Hypothalamus (tissue), 51 donors: ENCODE measurements around the gene ECHS1.
"Not testable (repeated sequence)": the region's sequence is repeated elsewhere in the genome, so short reads cannot be mapped to it uniquely, and the experiment has no call there.

Source experiments
- DNase-seq, 51 donors: peaks; one replicate each; lab custom pipeline; 2025; lab: John Stamatoyannopoulos, UW

Gene ECHS1

GRCh38 chr10:133379801-133380666, 6.9 kb upstream of the ECHS1 start:
- peak in 21 of 51 donors; percentile 15 to 65 (median 37) for DNase-seq

- peak in 39 of 51 donors; percentile 7 to 82 (median 55) for DNase-seq
Measured at GRCh38 chr10:133379152-133379800, 6.1 kb upstream of the ECHS1 start, which contains the start of gene PAOX. Gene PAOX, plus strand, starts transcription at chr10:133379262. Its CDS starts 55 bp downstream, at chr10:133379317.

GRCh38 chr10:133378251-133379096, 5.3 kb upstream of the ECHS1 start:
- peak in 41 of 51 donors; percentile 19 to 84 (median 59) for DNase-seq

DNA sequence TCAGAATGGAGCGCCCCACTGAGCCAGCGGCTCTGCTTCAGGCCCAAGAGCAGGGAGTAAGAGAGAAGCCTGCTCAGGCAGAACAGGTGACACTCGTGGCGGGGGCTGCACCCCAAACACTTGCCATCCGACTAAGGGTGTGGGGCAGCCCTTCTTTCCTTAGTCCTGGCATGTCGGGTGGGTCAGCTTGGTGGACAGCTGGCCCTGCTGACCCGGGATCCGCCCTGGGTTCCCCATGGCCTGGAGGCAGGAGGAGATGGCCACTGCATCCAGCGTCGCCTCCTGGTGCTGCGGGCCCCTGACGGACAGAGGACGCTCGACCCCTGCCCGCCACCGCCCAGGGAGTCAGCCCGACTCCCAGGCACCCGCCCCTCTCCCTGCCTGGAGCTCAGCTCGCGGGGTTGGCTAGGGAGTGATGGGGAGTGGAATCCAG, 4.7 kb upstream of the ECHS1 start:
- no peak for DNase-seq

DNA sequence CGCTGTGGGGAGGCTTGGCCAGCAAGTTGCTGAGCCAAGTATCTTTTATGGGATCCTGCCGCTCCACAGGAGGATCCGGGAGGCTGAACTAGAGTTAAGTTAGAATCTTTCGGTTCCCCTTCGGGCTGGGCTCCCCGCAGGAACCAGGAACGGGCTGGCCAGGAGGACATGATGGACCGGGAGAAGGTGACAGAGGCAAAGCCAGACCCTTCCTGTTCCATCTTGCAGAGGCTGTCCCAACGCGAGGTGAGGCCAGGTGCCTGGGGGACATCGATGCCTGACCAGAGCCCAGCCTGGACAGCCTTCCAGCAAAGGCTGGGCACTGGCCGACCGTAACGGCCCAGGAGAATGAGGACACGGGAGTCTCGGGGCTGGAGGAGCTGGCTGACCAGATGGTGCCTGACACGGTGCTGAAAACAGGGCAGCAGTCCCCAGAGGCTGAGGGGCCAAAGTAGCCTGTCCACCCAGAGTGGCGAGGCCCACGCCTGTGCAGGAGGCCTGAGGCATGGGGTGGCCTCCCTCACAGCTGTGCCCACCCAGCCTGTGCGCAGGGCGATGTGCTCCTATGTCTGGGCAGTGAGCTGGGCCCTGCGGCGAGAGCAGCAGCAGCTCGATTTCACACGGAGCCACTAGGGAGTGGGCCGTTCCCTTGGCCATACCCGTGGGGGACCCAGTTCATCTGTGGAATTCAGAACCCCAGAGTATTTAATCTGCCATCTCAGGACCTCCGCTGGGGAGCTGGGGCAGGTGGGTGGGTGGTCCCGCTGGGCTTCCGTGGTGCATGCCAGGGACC, 4.1 kb upstream of the ECHS1 start:
- DNase-seq = no peak

DNA sequence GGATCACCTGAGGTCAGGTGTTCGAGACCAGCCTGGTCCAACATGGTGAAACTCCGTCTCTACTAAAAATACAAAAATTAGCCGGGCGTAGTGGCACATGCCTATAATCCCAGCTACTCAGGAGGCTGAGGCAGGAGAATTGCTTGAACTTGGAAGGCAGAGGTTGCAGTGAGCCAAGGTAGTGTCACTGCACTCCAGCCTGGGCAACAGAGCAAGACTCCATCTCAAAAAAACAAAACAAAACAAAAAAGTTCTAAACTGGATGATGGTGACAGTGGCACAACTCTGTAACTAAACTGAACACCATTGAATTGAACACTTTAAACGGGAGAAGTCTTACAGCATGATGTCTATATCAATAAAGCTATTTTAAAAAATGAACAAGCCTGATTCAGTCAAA, 3.0 kb upstream of the ECHS1 start:
- DNase-seq = not testable (repeated sequence)

- peak in 5 of 51 donors; percentile 15 to 55 (median 22) for DNase-seq
Measured at GRCh38 chr10:133375357-133376115, 2.4 kb upstream of the ECHS1 start.

GRCh38 chr10:133372507-133372906, 647 bp downstream of the ECHS1 start:
- no peak for DNase-seq

GRCh38 chr10:133370030-133370786, 2.9 kb downstream of the ECHS1 start:
- DNase-seq = no peak

- no peak for DNase-seq
Measured at GRCh38 chr10:133368153-133368552, 5.0 kb downstream of the ECHS1 start.

DNA sequence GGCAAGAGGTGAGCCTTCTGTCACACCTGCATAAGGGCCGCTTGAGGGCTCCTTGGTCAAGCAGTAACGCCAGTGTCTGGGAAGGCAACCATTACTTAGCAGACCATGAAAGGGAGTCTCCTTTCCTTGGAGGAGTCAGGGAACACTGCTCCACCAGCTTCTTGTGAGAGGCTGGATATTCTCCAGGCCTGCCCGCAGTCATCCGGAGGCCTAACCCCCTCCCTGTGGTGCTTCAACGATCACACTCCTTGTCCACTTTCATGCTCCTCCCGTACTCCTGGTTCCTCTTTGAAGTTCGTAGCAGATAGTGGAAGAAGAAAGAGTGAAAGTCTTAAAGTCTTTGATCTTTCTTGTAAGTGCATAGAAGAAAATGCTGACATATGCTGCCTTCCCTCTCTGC, 5.7 kb downstream of the ECHS1 start:
- DNase-seq = not testable (repeated sequence)

- DNase-seq = no peak
Measured at GRCh38 chr10:133366751-133367150, 6.4 kb downstream of the ECHS1 start.

GRCh38 chr10:133366130-133366478, 7.0 kb downstream of the ECHS1 start:
- no peak for DNase-seq

DNA sequence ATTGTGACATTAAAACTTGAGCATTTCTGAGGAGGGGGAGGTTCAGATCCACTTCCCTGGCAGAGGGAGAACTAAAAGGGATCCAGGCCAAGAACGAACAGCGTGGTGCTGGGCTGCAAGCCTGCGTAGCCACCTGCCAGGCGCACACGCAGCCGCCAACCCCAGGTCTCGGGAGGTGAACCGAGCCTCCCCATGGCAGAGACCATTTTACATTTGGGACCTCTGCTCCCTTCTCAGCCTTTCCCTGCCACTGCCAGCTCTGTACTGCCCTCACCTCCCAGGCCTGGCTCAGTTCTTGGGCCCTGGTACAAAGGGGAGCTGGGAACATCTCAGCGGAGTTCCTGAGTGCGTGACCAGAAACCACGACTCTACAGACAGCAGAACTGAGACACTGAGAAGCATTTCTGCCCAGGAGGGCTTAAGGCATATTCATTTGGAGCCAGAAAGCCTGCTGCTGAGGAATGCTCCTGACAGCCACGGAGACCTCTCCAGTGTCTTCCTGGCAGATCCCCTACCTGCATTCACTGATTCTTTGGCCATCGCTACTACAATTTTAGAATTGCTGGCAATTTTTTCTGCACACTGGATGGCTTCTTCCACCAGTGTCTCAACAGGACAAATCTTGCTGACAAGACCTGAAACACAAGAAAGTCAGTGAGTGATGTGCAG, 7.6 kb downstream of the ECHS1 start:
- no peak for DNase-seq

- no peak for DNase-seq
Measured at GRCh38 chr10:133364645-133365431, 8.3 kb downstream of the ECHS1 start.

- no peak for DNase-seq
Measured at GRCh38 chr10:133362846-133363245, 10.3 kb downstream of the ECHS1 start.

GRCh38 chr10:133361773-133362441, 11.2 kb downstream of the ECHS1 start:
- no peak for DNase-seq
